Upper lobe of left lung (tissue), 6 donors: ENCODE measurements around the gene GPATCH4. TPM values are rescaled to one million over a fixed set of nuclear protein-coding genes. Genes with fewer than 3 reads are reported as not detected.

ENCODE experiments used
- ATAC-seq, 2 donors: fragments of 200-7000 bp; cut with Tn5 transposase; one replicate each; pipeline ENCODE4 v1.9.1; 2022; ENCODE audit warnings: mild to moderate bottlenecking in 2 of 2, moderate library complexity in 2 of 2; ENCODE audit not compliant: low FRiP score in 2 of 2
- DNase-seq, 2 donors: peaks; one replicate each; pipeline ENCODE4 v3.0.0-alpha.2; 2019 to 2020
- H3K27ac ChIP-seq, 4 donors: fragments of 200-600 bp; sonication (generic); one replicate each; pipeline ENCODE4 v1.5.1; 2016 to 2019
- H3K27me3 ChIP-seq, 4 donors: fragments of 200-600 bp; sonication (generic); one replicate each; pipeline ENCODE4 v1.5.1; 2017 to 2019
- H3K36me3 ChIP-seq, 4 donors: fragments of 200-600 bp; sonication (generic); one replicate each; pipeline ENCODE4 v1.5.1; 2016 to 2019
- H3K4me1 ChIP-seq, 4 donors: fragments of 200-600 bp; sonication (generic); one replicate each; pipeline ENCODE4 v1.5.1; 2018 to 2019
- H3K4me3 ChIP-seq, 4 donors: fragments of 200-600 bp; sonication (generic); one replicate each; pipeline ENCODE4 v1.5.1; 2017 to 2019; ENCODE audit warnings: mild to moderate bottlenecking in 2 of 4, moderate library complexity in 1 of 4
- H3K9me3 ChIP-seq, 4 donors: fragments of 200-600 bp; sonication (generic); one replicate each; pipeline ENCODE4 v1.5.1; 2018 to 2019
- EP300 ChIP-seq, 4 donors: sonication (generic); formaldehyde crosslinking; IDR thresholded peaks; one replicate each; pipeline ENCODE4 v1.5.1; 2017; ENCODE audit warnings: antibody characterized with exemption in 4 of 4, control low read depth in 2 of 4
- POLR2A ChIP-seq, 4 donors: fragments of 450-650 bp; IDR thresholded peaks; one replicate each; pipeline ENCODE4 v1.5.1; 2016 to 2017; ENCODE audit warnings: antibody characterized with exemption in 4 of 4, mild to moderate bottlenecking in 2 of 4
- POLR2AphosphoS5 ChIP-seq, 2 donors: sonication (generic); formaldehyde crosslinking; IDR thresholded peaks; one replicate each; pipeline ENCODE4 v1.5.1; 2017; ENCODE audit warnings: antibody characterized with exemption in 2 of 2
- WGBS, 2 donors: methylation state at CpG; one replicate each; pipeline ENCODE4 v1.1.5; 2017 to 2018; 5-methylcytosine and 5-hydroxymethylcytosine counted together
- total RNA-seq, 6 donors: library from RNA; depleted of rRNA in 4 of 6; stranded (reverse); fragments of >200 nt in 4 of 6; gene quantifications; one replicate each; pipeline versions ENCODE4 v1.1.0 to v1.2.1, GENCODE V29; 2016 to 2021
- TF ChIP-seq, protein P1 (sequence below), 6 experiments: fragments of 450-650 bp in 4 of 6; fragments of 200-600 bp in 2 of 6; sonication (generic) in 2 of 6; IDR thresholded peaks; one replicate each; pipeline ENCODE4 v1.5.1; 2016 to 2019; ENCODE audit warnings: antibody characterized with exemption in 6 of 6
- donor health status: DM: no; HTN: no; CAD: no; lungs with moderate emphysema.
- donor health status: DM: no; HTN: yes; CAD: no; lungs with severe emphysema.

The GPATCH4 gene
- total RNA-seq, 6 donors from 2014 or later = 5.7 to 26.2 (median 19.4) TPM

DNA sequence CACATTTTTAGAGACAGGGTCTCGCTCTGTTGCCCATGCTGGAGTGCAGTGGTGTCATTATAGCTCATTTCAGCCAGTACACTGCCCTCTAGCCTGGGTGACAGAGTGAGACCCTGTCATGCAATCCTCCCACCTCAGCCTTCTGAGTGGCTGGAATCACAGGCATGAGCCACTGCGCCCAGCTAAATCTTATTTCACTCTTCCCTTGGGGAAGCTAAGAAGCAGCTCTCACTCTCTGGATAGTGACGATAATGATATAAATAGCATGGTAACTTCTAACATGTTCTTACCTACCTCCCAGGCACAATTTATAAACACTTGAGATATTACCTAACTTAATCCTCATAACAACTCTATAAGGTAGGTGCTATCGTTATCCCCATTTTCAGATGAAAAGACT lies 53.8 kb downstream of the GPATCH4 start:
- no peak for TF ChIP-seq EP300 (IDR thresholded peaks at IDR 0.05)
- no peak for TF ChIP-seq POLR2A (IDR thresholded peaks at IDR 0.05)
- TF ChIP-seq, protein P1, sequence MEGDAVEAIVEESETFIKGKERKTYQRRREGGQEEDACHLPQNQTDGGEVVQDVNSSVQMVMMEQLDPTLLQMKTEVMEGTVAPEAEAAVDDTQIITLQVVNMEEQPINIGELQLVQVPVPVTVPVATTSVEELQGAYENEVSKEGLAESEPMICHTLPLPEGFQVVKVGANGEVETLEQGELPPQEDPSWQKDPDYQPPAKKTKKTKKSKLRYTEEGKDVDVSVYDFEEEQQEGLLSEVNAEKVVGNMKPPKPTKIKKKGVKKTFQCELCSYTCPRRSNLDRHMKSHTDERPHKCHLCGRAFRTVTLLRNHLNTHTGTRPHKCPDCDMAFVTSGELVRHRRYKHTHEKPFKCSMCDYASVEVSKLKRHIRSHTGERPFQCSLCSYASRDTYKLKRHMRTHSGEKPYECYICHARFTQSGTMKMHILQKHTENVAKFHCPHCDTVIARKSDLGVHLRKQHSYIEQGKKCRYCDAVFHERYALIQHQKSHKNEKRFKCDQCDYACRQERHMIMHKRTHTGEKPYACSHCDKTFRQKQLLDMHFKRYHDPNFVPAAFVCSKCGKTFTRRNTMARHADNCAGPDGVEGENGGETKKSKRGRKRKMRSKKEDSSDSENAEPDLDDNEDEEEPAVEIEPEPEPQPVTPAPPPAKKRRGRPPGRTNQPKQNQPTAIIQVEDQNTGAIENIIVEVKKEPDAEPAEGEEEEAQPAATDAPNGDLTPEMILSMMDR (IDR thresholded peaks at IDR 0.05) = no peak
- no peak for TF ChIP-seq POLR2AphosphoS5 (IDR thresholded peaks at IDR 0.05)
- H3K9me3 ChIP-seq = no peaks in the 10 kb centered on the region
- no peak overlapping the region for H3K4me3 ChIP-seq
- no peak for ATAC-seq
- DNase-seq = no peak
- no peaks in the 10 kb centered on the region for H3K4me1 ChIP-seq
- H3K27ac ChIP-seq = no peak overlapping the region
- H3K36me3 ChIP-seq = no peaks in the 10 kb centered on the region
- 95 to 97% methylated on average over 4 of the region's 4 CpGs for WGBS, 2 donors
- H3K27me3 ChIP-seq = no peaks in the 10 kb centered on the region

DNA sequence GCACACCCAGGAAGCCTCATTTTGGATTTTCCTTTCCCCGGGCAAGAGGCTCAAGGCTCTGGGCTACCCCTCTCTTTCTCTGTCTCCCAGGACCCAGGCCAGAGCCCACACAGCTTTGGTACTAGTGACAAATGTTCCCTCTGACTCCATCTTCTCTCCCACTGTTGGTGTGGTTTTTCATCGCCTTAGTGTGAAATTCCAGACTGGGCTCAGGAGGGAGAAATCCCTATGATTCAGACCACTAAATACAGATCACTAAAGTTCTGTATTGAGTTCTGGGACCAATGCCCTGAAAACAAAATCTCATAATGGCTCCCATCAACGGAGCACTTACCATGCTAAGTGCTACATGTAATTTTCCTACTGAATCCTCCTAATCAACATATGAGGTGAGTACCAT lies 55.0 kb downstream of the GPATCH4 start:
- H3K27me3 ChIP-seq = no peaks in the 10 kb centered on the region

DNA sequence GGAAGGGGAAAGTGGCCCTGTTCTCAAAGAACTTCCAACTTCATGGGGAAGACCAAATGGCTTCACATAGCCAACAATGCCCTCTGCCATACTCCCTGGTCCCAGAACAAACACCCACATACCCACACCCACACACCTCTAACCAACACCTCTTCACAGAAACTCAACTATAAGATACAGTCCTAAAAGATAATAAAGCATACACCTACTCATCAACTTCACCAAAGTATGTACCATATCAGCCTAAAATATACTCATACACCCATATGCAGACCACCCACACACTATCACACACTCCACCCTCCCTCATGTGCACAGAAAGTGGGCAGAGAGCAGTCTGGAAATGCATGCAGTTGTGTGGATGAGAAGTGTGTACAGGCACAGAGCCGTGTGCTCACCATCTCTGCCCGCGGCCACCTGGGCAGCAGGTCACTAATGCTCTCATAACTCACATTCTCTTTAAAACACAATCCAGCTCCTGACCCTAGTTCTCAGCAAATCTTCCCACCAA lies 56.6 kb downstream of the GPATCH4 start:
- Histone ChIP-seq H3K4me3 (no peak overlapping the region), H3K4me1 (peaks cover 0 to 4% (median 0%) of the 10 kb centered on the region in 4 donors), H3K27ac (no peak overlapping the region), H3K27me3 (no peaks in the 10 kb centered on the region), H3K9me3 (no peaks in the 10 kb centered on the region), H3K36me3 (no peaks in the 10 kb centered on the region)
- 92 to 96% methylated on average over 3 of the region's 3 CpGs for WGBS, 2 donors
- ATAC-seq (no peak), DNase-seq (no peak)
- TF ChIP-seq POLR2A (IDR thresholded peaks at IDR 0.05) (no peak), EP300 (IDR thresholded peaks at IDR 0.05) (no peak), POLR2AphosphoS5 (IDR thresholded peaks at IDR 0.05) (no peak)
- TF ChIP-seq, protein P1 (IDR thresholded peaks at IDR 0.05) = no peak

More for the DNA sequence above, 55.0 kb downstream of the GPATCH4 start:
- Histone ChIP-seq H3K4me3 (no peak overlapping the region), H3K36me3 (no peaks in the 10 kb centered on the region), H3K4me1 (no peaks in the 10 kb centered on the region), H3K9me3 (no peaks in the 10 kb centered on the region), H3K27ac (no peak overlapping the region)
- DNase-seq = no peak
- TF ChIP-seq POLR2A (IDR thresholded peaks at IDR 0.05) (no peak), POLR2AphosphoS5 (IDR thresholded peaks at IDR 0.05) (no peak), EP300 (IDR thresholded peaks at IDR 0.05) (no peak)
- TF ChIP-seq, protein P1 (IDR thresholded peaks at IDR 0.05) = no peak
- WGBS, 2 donors = 93 to 98% methylated on average over 3 of the region's 3 CpGs
- ATAC-seq = no peak

Other genes starting within 250 kb of the GPATCH4 start
- gene RHBG, start 232.3 kb downstream of the GPATCH4 start, total RNA-seq = under 1 TPM in 1 of 6 donors, not detected in 5; 0.24 TPM
- gene MEF2D, start 100.7 kb downstream of the GPATCH4 start, total RNA-seq = 100 to 1,000 TPM in 2 of 6 donors, 10 to 100 TPM in 4; 42.7 to 146 (median 58.7) TPM
- 10 to 100 TPM in 1 of 6 donors, 1 to 10 TPM in 4, under 1 TPM in 1; under 0.01 to 16.0 (median 2.2) TPM for gene IQGAP3, start 28.9 kb downstream of the GPATCH4 start, total RNA-seq
- under 1 TPM in 1 of 6 donors, not detected in 5; 0.20 TPM for gene TTC24, start 21.8 kb downstream of the GPATCH4 start, total RNA-seq
- 10 to 100 TPM; 46.1 to 81.1 (median 60.0) TPM for gene NAXE, start 9.7 kb downstream of the GPATCH4 start, total RNA-seq
- gene HAPLN2, start 17.9 kb upstream of the GPATCH4 start, total RNA-seq = 1 to 10 TPM in 1 of 6 donors, under 1 TPM in 2, not detected in 3; 0.14 to 5.0 (median 0.37) TPM
- gene BCAN, start 40.6 kb upstream of the GPATCH4 start, total RNA-seq = under 1 TPM in 2 of 6 donors, not detected in 4; 0.11 to 0.13 TPM
- gene NES, start 75.9 kb upstream of the GPATCH4 start, total RNA-seq = 10 to 100 TPM; 25.9 to 93.5 (median 34.3) TPM
- gene CRABP2, start 104.1 kb upstream of the GPATCH4 start, total RNA-seq = 1 to 10 TPM in 4 of 6 donors, under 1 TPM in 1, not detected in 1; 0.76 to 8.1 (median 3.9) TPM
- gene METTL25B, start 127.0 kb upstream of the GPATCH4 start, total RNA-seq = 100 to 1,000 TPM in 1 of 6 donors, 10 to 100 TPM in 5; 23.4 to 131 (median 39.9) TPM
- 10 to 100 TPM; 10.8 to 38.8 (median 22.9) TPM for gene ISG20L2, start 127.3 kb upstream of the GPATCH4 start, total RNA-seq
- 10 to 100 TPM; 19.6 to 52.5 (median 40.8) TPM for gene MRPL24, start 139.6 kb upstream of the GPATCH4 start, total RNA-seq
- gene HDGF, start 150.2 kb upstream of the GPATCH4 start, total RNA-seq = 100 to 1,000 TPM; 129 to 231 (median 182) TPM
- 10 to 100 TPM; 36.5 to 52.4 (median 40.8) TPM for gene PRCC, start 166.1 kb upstream of the GPATCH4 start, total RNA-seq
- gene SH2D2A, start 215.4 kb upstream of the GPATCH4 start, total RNA-seq = 1 to 10 TPM; 2.3 to 8.4 (median 5.0) TPM